Psoas muscle (tissue), 8 donors: Measurements from ENCODE around the gene SERPINB2. TPM values are rescaled to one million over a fixed set of nuclear protein-coding genes. Genes with fewer than 3 reads are reported as not detected.

ENCODE experiments used
- ATAC-seq, 4 donors: fragments of 200-7000 bp; cut with Tn5 transposase; one replicate each; pipeline ENCODE4 v1.9.1; 2020; ENCODE audit warnings: moderate library complexity in 3 of 4, mild to moderate bottlenecking in 2 of 4
- DNase-seq, 2 donors: peaks; one replicate each; pipeline ENCODE4 v3.0.0-alpha.2; 2020
- H3K27ac ChIP-seq: fragments of 200-600 bp; one replicate; pipeline ENCODE4 v1.8.0; 2022
- H3K27me3 ChIP-seq, 3 donors: fragments of 200-600 bp in 1 of 3; one replicate each; pipeline versions ENCODE4 v1.6.1 to v1.8.0; 2013 to 2022; ENCODE audit warnings: low read length in 2 of 3, mild to moderate bottlenecking in 2 of 3, moderate library complexity in 1 of 3; ENCODE audit not compliant: insufficient read depth in 3 of 3
- H3K36me3 ChIP-seq, 2 donors: fragments of 200-600 bp in 1 of 2; one replicate each; pipeline versions ENCODE4 v1.6.1 to v1.8.0; 2013 to 2022; ENCODE audit warnings: low read depth in 1 of 2, mild to moderate bottlenecking in 1 of 2, moderate library complexity in 1 of 2; ENCODE audit not compliant: insufficient read depth in 1 of 2
- H3K4me1 ChIP-seq: fragments of 200-600 bp; one replicate; pipeline ENCODE4 v1.8.0; 2022
- H3K4me3 ChIP-seq: fragments of 200-600 bp; one replicate; pipeline ENCODE4 v1.8.0; 2022; ENCODE audit warnings: mild to moderate bottlenecking
- H3K9me3 ChIP-seq: fragments of 200-600 bp; one replicate; pipeline ENCODE4 v1.8.0; 2022
- WGBS, 3 donors: extraction: QIAGEN DNeasy Blood & Tissue Kit; methylation state at CpG; one replicate each; pipeline versions ENCODE4 v1.1.6 to v1.1.7; 2013; 5-methylcytosine and 5-hydroxymethylcytosine counted together
- intact Hi-C, 2 donors: fragments of 100-400 bp; cut with DNase I; formaldehyde crosslinking; loops; one replicate each; pipeline versions ENCODE4 v1.11.0 to v1.14.2; 2022
- polyA plus RNA-seq, 3 donors: library from polyadenylated mRNA; stranded (reverse); fragments of 200-250 nt; gene quantifications; one replicate each; pipeline ENCODE4 v1.2.3, GENCODE V29; 2013
- total RNA-seq, 4 donors: library from RNA; stranded (reverse); fragmentation: NEBNext Ultra II Directional in 2 of 4; extraction: Animal tissue kit (Norgen Biotek cat#: 25700) in 2 of 4; gene quantifications; one replicate each; pipeline versions ENCODE4 v1.2.1 to v1.2.4, GENCODE V29; 2021 to 2023
- TF ChIP-seq, protein P1 (sequence below): fragments of 200-600 bp; IDR thresholded peaks from one replicate; pipeline ENCODE4 v1.8.0; 2022; ENCODE audit warnings: antibody characterized with exemption
- donor health status: healthy with polysubstance abuse.
- donor health status: DM: no; HTN: no; CAD: no; lungs with moderate emphysema.
- donor health status: Bipolar disorder and iron deficiency.
- donor health status: healthy.
- donor health status: DM: yes; HTN: yes; CAD: no.
- donor health status: DM: no; HTN: no; CAD: no.
- donor health status: DM: no; HTN: no; CAD: no.
- donor health status: DM: yes; HTN: yes; CAD: no.

The SERPINB2 gene
- total and polyA plus RNA-seq, 7 donors, result 0.03 to 0.22 (median 0.18) TPM; not detected in 3

- Histone ChIP-seq H3K9me3 (no peaks in the 10 kb centered on the region), H3K36me3 (no peaks in the 10 kb centered on the region), H3K4me1 (no peaks in the 10 kb centered on the region), H3K27me3 (no peaks in the 10 kb centered on the region), H3K4me3 (no peak overlapping the region), H3K27ac (no peak overlapping the region)
- TF ChIP-seq, protein P1, sequence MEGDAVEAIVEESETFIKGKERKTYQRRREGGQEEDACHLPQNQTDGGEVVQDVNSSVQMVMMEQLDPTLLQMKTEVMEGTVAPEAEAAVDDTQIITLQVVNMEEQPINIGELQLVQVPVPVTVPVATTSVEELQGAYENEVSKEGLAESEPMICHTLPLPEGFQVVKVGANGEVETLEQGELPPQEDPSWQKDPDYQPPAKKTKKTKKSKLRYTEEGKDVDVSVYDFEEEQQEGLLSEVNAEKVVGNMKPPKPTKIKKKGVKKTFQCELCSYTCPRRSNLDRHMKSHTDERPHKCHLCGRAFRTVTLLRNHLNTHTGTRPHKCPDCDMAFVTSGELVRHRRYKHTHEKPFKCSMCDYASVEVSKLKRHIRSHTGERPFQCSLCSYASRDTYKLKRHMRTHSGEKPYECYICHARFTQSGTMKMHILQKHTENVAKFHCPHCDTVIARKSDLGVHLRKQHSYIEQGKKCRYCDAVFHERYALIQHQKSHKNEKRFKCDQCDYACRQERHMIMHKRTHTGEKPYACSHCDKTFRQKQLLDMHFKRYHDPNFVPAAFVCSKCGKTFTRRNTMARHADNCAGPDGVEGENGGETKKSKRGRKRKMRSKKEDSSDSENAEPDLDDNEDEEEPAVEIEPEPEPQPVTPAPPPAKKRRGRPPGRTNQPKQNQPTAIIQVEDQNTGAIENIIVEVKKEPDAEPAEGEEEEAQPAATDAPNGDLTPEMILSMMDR, result no peak
- ATAC-seq (no peak), DNase-seq (no peak)
- WGBS, 3 donors, result 44 to 56% (median 55%) methylated on average over 1 of the region's 1 CpG
- intact Hi-C loops, result no loop called here
Observed at GRCh38 chr18:63871836-63872235, 15.7 kb upstream of the SERPINB2 start.

DNA sequence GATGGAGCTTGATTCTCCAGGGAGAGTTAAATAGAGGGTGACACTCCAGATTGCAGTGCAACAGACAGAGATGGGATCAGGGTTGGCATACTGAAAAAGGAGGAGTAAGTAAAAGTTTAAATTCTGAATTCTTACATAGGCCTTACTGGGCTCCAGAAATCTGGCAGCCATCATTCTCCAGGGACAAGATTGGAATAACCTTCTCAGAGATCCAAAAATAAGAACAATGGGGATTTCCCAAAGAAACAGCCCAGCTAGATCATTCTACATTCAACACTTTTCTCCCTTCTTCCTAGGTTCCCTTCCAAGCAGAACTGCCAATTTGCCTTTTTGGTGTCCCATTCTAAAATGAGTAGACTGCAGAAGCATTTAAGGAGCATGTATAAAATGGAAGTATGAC lies 14.9 kb upstream of the SERPINB2 start:
- H3K4me1 ChIP-seq, result no peaks in the 10 kb centered on the region
- DNase-seq (no peak), ATAC-seq (no peak)
- H3K4me3 ChIP-seq, result no peak overlapping the region
- no peaks in the 10 kb centered on the region for H3K9me3 ChIP-seq
- H3K27me3 ChIP-seq, result no peaks in the 10 kb centered on the region
- no peaks in the 10 kb centered on the region for H3K36me3 ChIP-seq
- TF ChIP-seq, protein P1, result no peak
- H3K27ac ChIP-seq, result no peak overlapping the region
- intact Hi-C loops, result no loop called here

DNA sequence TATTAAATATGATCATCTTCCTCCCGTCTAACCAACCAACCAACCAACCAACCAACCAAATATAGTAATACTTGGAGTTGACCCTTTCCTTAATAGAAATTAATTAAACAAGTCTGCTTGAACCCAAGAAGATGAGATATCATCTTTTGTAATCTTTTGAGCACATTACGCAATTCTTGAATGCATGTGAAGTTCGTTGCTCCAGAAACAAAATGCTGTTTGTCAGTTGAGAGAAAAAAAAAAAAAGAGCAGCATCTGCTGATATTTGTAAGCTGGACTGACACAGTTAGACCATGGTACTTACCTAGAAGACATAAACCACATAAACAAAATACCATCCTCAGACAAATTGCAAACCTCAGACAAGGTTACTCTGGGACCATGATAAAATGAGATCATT lies 9.2 kb upstream of the SERPINB2 start:
- WGBS, 3 donors, result 76 to 79% (median 76%) methylated on average over 3 of the region's 3 CpGs
- DNase-seq (no peak), ATAC-seq (no peak)
- no peak overlapping the region for H3K4me3 ChIP-seq
- no peak overlapping the region for H3K27ac ChIP-seq
- H3K27me3 ChIP-seq, result peaks cover 0 to 3% (median 0%) of the 10 kb centered on the region in 3 donors
- H3K36me3 ChIP-seq, result no peaks in the 10 kb centered on the region
- intact Hi-C loops, result no loop called here
- no peaks in the 10 kb centered on the region for H3K4me1 ChIP-seq
- no peaks in the 10 kb centered on the region for H3K9me3 ChIP-seq
- TF ChIP-seq, protein P1, result no peak

DNA sequence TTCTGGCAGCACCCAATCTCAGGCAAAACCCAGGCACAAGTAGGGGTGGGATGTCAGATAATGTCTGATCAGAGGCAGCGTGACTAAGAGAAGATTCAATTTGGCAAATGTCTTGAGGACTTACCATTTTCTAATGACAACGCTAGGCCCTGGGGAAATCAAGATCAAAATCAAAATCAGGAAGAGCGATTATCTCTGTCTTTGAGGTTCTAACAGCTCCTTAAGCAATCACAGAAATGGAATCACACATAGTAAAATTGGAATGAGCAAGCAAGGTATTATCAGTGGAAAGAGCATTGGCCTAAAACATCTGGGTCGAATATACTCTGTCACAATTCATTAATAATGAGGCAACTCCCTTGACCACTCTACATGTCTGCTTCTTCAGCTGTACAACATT lies 8.6 kb upstream of the SERPINB2 start:
- 79 to 85% (median 85%) methylated on average over 4 of the region's 4 CpGs for WGBS, 3 donors
- no peak for DNase-seq
- no peak overlapping the region for H3K4me3 ChIP-seq
- TF ChIP-seq, protein P1, result no peak
- H3K36me3 ChIP-seq, result no peaks in the 10 kb centered on the region
- H3K9me3 ChIP-seq, result no peaks in the 10 kb centered on the region
- H3K4me1 ChIP-seq, result no peaks in the 10 kb centered on the region
- no peak for ATAC-seq
- peaks cover 0 to 3% (median 0%) of the 10 kb centered on the region in 3 donors for H3K27me3 ChIP-seq
- H3K27ac ChIP-seq, result no peak overlapping the region
- intact Hi-C loops, result no loop called here

- intact Hi-C loops, result no loop called here
- peaks cover 0 to 3% (median 0%) of the 10 kb centered on the region in 3 donors for H3K27me3 ChIP-seq
- DNase-seq (no peak), ATAC-seq (no peak)
- WGBS, 3 donors, result 86 to 91% (median 86%) methylated on average over 2 of the region's 2 CpGs
- H3K4me3 ChIP-seq, result no peak overlapping the region
- TF ChIP-seq, protein P1, result no peak
- no peaks in the 10 kb centered on the region for H3K9me3 ChIP-seq
- H3K36me3 ChIP-seq, result no peaks in the 10 kb centered on the region
- no peak overlapping the region for H3K27ac ChIP-seq
- H3K4me1 ChIP-seq, result no peaks in the 10 kb centered on the region
Observed at GRCh38 chr18:63879709-63880108, 7.8 kb upstream of the SERPINB2 start.
